Thyroid gland (tissue), 4 donors: ENCODE results near the gene TMEM150C.

Source experiments
- CTCF ChIP-seq, 6 experiments: fragments of 200-600 bp in 3 of 6; fragments of 450-650 bp in 3 of 6; sonication (generic) in 3 of 6; IDR thresholded peaks; one replicate each; pipeline ENCODE4 v1.5.1; 2016 to 2019; ENCODE audit warnings: antibody characterized with exemption in 6 of 6, mild to moderate bottlenecking in 2 of 6, inconsistent platforms in 1 of 6, moderate library complexity in 1 of 6
- POLR2A ChIP-seq, 2 donors: fragments of 450-650 bp; IDR thresholded peaks; one replicate each; pipeline ENCODE4 v1.6.1; 2017; ENCODE audit warnings: antibody characterized with exemption in 2 of 2, mild to moderate bottlenecking in 2 of 2, moderate library complexity in 1 of 2

- no peak for TF ChIP-seq POLR2A (IDR thresholded peaks at IDR 0.05)
- TF ChIP-seq CTCF (IDR thresholded peaks at IDR 0.05) = no peak
These were observed 22.3 kb upstream of the TMEM150C start for GRCh38 chr4:82583897-82584587.
